G401 (cell line): ENCODE results near the gene RPTOR. TPM values are rescaled to one million over a fixed set of nuclear protein-coding genes. Genes with fewer than 3 reads are reported as not detected.

Experiments used
- DNase-seq: peaks from one replicate; pipeline ENCODE4 v3.0.0-alpha.2; 2015; ENCODE audit warnings: low spot score
- in situ Hi-C: cut with HindIII; loops from 2 replicates; pipeline ENCODE4 v1.10.0; 2016; ENCODE audit warnings: low sequenced_read_pairs, mixed read lengths
- total RNA-seq: library from RNA; depleted of rRNA; stranded (reverse); fragments of >200 nt; shearing (Covaris generic); gene quantifications from 2 replicates; pipeline ENCODE4 v1.2.3, GENCODE V29; 2014; rRNA removed

Gene RPTOR
- total RNA-seq, 1 experiment from 2014 or later = 27.7 TPM

- in situ Hi-C loops = no loop called here
- DNase-seq = no peak
Observed at GRCh38 chr17:81002409-81003361, 458.0 kb downstream of the RPTOR start.

GRCh38 chr17:81003711-81004475, 459.3 kb downstream of the RPTOR start:
- no peak for DNase-seq

GRCh38 chr17:81006891-81007290, 462.3 kb downstream of the RPTOR start:
- in situ Hi-C loops = no loop called here
- no peak for DNase-seq

More at GRCh38 chr17:81003711-81004475, 459.3 kb downstream of the RPTOR start:
- in situ Hi-C loops = no loop called here

DNA sequence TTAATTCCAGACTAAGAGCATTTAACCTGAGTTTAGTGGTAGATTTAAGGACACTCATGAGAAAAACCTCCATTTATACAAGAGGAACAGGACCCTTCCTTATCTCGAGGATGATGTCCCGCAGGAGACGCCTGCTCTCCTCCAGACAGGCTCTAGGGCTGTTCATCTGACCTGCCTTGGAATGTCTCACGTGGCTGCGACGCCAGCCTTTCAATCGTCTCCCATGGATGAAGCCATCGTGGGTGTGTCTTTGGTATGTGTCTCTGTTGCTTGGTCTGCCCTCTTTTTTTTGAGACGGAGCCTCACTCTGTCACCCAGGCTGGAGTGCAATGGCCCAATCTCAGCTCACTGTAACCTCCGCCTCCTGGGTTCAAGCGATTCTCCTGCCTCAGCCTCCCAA, 463.5 kb downstream of the RPTOR start:
- in situ Hi-C loops = no loop called here

DNA sequence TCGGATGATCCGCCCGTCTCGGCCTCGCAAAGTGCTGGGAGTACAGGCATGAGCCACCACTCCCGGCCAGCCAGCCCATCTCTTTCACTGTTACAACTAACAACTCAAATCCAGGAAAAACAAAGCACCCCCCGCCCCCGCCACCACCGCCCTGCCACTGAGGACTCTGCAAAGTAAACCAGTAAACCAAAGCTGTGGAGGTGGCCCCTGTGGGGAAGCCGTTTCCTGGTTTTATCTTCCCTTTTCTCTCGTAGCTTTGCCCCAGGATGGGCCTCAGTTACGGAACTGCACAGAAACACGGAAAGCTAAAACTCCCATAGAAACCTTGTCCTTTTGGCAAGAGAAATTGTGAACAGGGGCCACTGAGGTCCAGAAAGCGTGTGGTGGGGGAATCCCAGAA, 464.5 kb downstream of the RPTOR start:
- in situ Hi-C loops = no loop called here
- DNase-seq = no peak

More for the DNA sequence above, 463.5 kb downstream of the RPTOR start:
- no peak for DNase-seq

GRCh38 chr17:81010935-81011334, 466.3 kb downstream of the RPTOR start:
- in situ Hi-C loops = no loop called here
- no peak for DNase-seq

- DNase-seq = no peak
- in situ Hi-C loops = no loop called here
Observed at GRCh38 chr17:81011951-81012350, 467.3 kb downstream of the RPTOR start.

DNA sequence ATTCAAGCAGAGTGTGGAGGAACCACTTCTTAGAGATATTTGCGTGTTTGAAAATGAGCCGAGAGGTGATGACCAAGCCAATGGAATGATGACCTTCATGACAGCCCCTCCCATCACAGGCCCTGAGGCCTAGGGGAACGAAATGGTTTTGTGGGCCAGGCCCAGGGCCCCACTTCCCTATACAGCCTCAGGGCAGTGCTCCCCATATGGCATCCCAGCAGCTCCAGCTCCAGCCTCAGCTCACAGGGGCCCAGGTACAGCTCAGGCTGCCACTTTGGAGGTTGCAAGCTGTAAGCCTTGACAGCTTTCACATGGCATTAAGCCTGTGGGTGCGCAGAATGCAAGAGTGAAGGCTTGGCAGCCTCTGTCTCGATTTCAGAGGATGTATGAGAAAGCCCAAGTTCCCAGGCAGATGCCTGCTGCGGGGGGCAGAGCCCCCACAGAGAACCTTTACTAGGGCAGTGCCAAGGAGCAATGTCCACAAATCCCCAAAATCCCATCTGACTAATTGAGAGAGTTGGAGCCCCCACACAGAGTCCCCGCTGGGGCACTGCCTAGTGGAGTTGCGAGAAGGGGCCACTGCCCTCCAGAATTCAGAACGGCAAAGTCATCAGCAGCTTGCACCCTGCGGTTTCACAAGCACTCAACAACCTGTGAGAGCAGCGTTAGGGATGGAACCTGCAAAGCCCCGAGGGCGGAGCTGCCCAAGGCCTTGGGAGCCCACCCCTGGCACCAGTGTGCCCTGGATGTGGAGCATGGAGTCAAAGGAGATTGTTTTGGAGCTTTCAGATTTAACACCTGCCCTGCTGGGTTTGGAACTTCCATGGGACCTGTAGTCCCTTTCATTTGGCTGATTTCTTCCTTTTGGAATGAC, 468.2 kb downstream of the RPTOR start:
- DNase-seq = no peak
- in situ Hi-C loops = no loop called here

DNA sequence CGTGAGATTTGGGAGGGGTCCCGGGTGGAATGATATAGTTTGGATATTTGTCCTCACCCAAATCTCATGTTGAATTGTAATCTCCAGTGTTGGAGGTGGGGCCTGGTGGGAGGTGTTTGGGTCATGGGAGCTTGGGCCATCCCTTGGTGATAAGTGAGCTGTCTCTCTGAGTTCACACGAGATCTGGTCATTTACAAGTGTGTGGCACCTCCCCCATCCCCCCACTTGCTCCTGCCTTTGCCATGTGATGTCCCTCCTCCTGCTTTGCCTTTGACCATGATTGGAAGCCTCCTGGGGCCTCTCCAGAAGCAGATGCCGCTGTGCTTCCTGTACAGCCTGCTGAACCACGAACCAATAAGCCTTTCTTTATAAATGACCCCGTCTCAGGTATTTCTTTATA, 469.0 kb downstream of the RPTOR start:
- in situ Hi-C loops = no loop called here
- no peak for DNase-seq

GRCh38 chr17:81015136-81015535, 470.5 kb downstream of the RPTOR start:
- no peak for DNase-seq
- in situ Hi-C loops = no loop called here

Other genes with a start within 250 kb of the RPTOR start
- 28.1 and 30.7 TPM in 2 replicates for gene ENDOV, start 129.7 kb upstream of the RPTOR start, total RNA-seq
- gene NPTX1, start 68.2 kb upstream of the RPTOR start, total RNA-seq = 0.07 and 0.12 TPM in 2 replicates